ENCODE results near the gene SLC8A1. TPM values are rescaled to one million over a fixed set of nuclear protein-coding genes. Genes with fewer than 3 reads are reported as not detected.

SLC8A1 gene
- total and polyA plus RNA-seq, 7 experiments from 2014 or later, result 0.95 to 22.8 (median 1.5) TPM; not detected in 2

DNA sequence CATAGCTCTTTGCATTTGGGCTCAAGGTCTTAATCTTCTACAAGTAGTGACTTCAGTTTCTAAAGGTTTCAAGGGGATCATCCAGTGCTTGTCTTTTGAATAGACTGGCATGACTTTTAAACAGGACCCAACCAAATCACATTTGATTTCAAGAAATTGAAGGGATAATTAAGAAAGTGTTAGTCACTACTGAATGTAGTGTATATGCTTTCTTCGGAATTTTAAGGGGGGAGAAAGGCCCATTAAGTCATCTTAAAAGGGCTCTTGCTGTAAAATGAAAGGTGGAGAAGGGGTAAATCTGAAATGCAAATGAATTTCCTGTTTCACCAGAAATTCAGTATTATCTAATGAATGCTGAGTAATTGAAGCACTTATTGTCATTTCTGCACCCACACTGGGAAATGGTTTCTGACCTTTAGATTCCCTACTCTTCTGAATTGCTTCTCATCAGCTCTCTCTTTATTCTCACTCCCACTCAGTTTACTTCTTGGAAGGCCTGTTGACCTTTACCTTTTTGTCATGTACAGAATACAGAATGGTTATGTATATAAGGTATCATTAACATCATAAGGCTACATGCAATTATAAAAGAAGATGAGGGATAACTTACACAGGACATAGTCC is 241.4 kb downstream of the SLC8A1 start:
- H3K4me1 Mint-ChIP-seq, result peaks cover 0 to 6% (median 0%) of the 10 kb centered on the region in 7 donors
- Histone ChIP-seq H3K4me1 (ENCODE audit: control insufficient read depth in 2 of 2, insufficient read depth in 2 of 2, low read length in 2 of 2) (no peaks in the 10 kb centered on the region), H3K9me3 (ENCODE audit: control insufficient read depth in 2 of 3, low read length in 3 of 3) (no peaks in the 10 kb centered on the region), H3K36me3 (ENCODE audit: control insufficient read depth in 2 of 3, insufficient read depth in 3 of 3, low read length in 3 of 3) (no peaks in the 10 kb centered on the region), H3K27ac (ENCODE audit: low read depth, low read length) (no peak overlapping the region), H3K27me3 (ENCODE audit: control insufficient read depth in 2 of 2, insufficient read depth in 2 of 2, low read length in 2 of 2) (no peaks in the 10 kb centered on the region), H3K4me3 (ENCODE audit: low read length) (no peak overlapping the region)
- intact Hi-C loops (cut with micrococcal nuclease), result no loop called here
- H3K27ac Mint-ChIP-seq, result no peak overlapping the region
- H3K27me3 Mint-ChIP-seq, result no peaks in the 10 kb centered on the region
- H3K4me3 Mint-ChIP-seq, result no peak overlapping the region
- H3K9me3 Mint-ChIP-seq, result peaks cover 0 to 8% (median 0%) of the 10 kb centered on the region in 11 donors
- ChIA-PET CTCF (no interaction called here), POLR2A (no interaction called here)
- ATAC-seq, result no peak
- H3K36me3 Mint-ChIP-seq, result peaks cover 0 to 14% (median 0%) of the 10 kb centered on the region in 5 donors
- no peak for DNase-seq

DNA sequence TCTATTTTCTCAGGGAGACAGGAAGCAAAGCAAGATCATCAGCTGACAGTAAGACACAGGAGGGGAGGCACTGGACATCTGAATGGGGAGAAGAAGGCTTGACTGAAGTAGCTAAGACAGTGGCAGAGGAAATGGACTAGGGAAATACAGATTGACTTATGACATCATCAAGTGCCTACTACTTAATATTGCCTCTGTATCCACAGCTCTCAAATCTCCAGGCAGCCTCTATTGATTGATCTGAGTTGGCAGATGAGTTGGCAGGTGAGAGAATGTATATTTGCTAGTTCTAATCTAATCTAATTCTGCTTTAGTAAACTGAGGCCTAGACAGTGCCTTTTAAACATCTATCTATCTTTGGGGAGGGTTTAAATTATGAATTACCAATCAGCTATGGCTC is 242.1 kb downstream of the SLC8A1 start:
- H3K27ac ChIP-seq (ENCODE audit: low read depth, low read length), result no peak overlapping the region
- H3K36me3 Mint-ChIP-seq, result peaks cover 0 to 17% (median 0%) of the 10 kb centered on the region in 5 donors
- no peak overlapping the region for H3K4me3 Mint-ChIP-seq
- POLR2A ChIA-PET, result no interaction called here
- no peaks in the 10 kb centered on the region for H3K27me3 ChIP-seq (ENCODE audit: control insufficient read depth in 2 of 2, insufficient read depth in 2 of 2, low read length in 2 of 2)
- H3K27me3 Mint-ChIP-seq, result no peaks in the 10 kb centered on the region
- no peak for ATAC-seq
- H3K9me3 Mint-ChIP-seq, result peaks cover 0 to 8% (median 0%) of the 10 kb centered on the region in 11 donors
- intact Hi-C loops (cut with micrococcal nuclease), result no loop called here
- H3K4me1 ChIP-seq (ENCODE audit: control insufficient read depth in 2 of 2, insufficient read depth in 2 of 2, low read length in 2 of 2), result no peaks in the 10 kb centered on the region
- CTCF ChIA-PET, result no interaction called here
- no peaks in the 10 kb centered on the region for H3K36me3 ChIP-seq (ENCODE audit: control insufficient read depth in 2 of 3, insufficient read depth in 3 of 3, low read length in 3 of 3)
- peaks cover 0 to 6% (median 0%) of the 10 kb centered on the region in 7 donors for H3K4me1 Mint-ChIP-seq
- no peak for DNase-seq
- H3K4me3 ChIP-seq (ENCODE audit: low read length), result no peak overlapping the region
- no peaks in the 10 kb centered on the region for H3K9me3 ChIP-seq (ENCODE audit: control insufficient read depth in 2 of 3, low read length in 3 of 3)
- no peak overlapping the region for H3K27ac Mint-ChIP-seq

DNA sequence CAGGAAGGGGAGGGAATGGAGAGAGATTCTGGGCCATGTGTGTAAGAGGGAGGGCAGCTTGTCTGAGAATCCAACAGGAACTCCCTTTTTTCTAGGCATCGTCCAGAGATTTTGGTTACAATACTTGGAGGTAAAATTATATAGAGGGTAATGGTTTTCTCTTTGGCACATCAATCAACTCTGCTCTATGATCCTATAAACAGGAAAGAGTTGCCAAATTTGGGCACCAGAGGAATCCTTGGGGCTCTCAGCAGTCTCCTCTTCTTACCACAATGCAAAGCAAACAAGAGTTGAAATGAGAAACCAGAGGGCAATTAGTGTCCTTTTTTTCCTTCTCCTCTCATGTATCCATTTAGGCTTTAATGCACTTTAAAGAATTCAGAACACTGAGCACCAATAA is 243.4 kb downstream of the SLC8A1 start:
- no peaks in the 10 kb centered on the region for H3K9me3 ChIP-seq (ENCODE audit: control insufficient read depth in 2 of 3, low read length in 3 of 3)
- intact Hi-C loops (cut with micrococcal nuclease), result no loop called here
- CTCF ChIA-PET, result no interaction called here

DNA sequence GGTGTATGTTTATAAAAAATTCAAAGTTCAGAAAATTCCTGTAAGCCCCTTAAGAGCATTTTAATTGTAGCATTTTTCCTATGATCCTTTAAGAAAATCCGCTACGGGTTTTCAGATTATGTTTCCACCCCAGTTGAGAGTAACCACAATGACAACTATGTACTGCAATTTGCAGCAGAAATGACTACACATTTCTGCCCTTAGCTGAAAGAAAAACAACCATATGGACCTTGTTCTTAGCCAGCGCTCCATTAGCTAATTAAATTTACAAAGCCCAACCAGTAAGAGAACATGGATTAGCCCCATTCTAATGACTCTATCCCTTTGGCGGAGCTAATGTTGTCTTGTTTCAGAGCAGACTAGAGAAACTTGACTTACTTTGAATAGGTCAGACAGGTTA is 247.6 kb downstream of the SLC8A1 start:
- POLR2A ChIA-PET, result no interaction called here
- H3K9me3 ChIP-seq (ENCODE audit: control insufficient read depth in 2 of 3, low read length in 3 of 3), result no peaks in the 10 kb centered on the region
- Mint-ChIP-seq H3K27me3 (no peaks in the 10 kb centered on the region), H3K4me3 (no peak overlapping the region), H3K9me3 (peaks cover 0 to 11% (median 0%) of the 10 kb centered on the region in 11 donors), H3K36me3 (peaks cover 0 to 9% (median 0%) of the 10 kb centered on the region in 5 donors), H3K4me1 (peaks cover 0 to 3% (median 0%) of the 10 kb centered on the region in 7 donors), H3K27ac (no peak overlapping the region)
- ATAC-seq (no peak), DNase-seq (no peak)
- H3K4me1 ChIP-seq (ENCODE audit: control insufficient read depth in 2 of 2, insufficient read depth in 2 of 2, low read length in 2 of 2), result no peaks in the 10 kb centered on the region
- no peak overlapping the region for H3K4me3 ChIP-seq (ENCODE audit: low read length)
- H3K36me3 ChIP-seq (ENCODE audit: control insufficient read depth in 2 of 3, insufficient read depth in 3 of 3, low read length in 3 of 3), result no peaks in the 10 kb centered on the region
- CTCF ChIA-PET, result no interaction called here
- H3K27me3 ChIP-seq (ENCODE audit: control insufficient read depth in 2 of 2, insufficient read depth in 2 of 2, low read length in 2 of 2), result no peaks in the 10 kb centered on the region
- intact Hi-C loops (cut with micrococcal nuclease), result no loop called here
- H3K27ac ChIP-seq (ENCODE audit: low read depth, low read length), result no peak overlapping the region

More for the DNA sequence above, 243.4 kb downstream of the SLC8A1 start:
- H3K9me3 Mint-ChIP-seq, result peaks cover 0 to 8% (median 0%) of the 10 kb centered on the region in 11 donors
- H3K27ac ChIP-seq (ENCODE audit: low read depth, low read length), result no peak overlapping the region
- no peak overlapping the region for H3K4me3 ChIP-seq (ENCODE audit: low read length)
- no peaks in the 10 kb centered on the region for H3K4me1 ChIP-seq (ENCODE audit: control insufficient read depth in 2 of 2, insufficient read depth in 2 of 2, low read length in 2 of 2)
- peaks cover 0 to 6% (median 0%) of the 10 kb centered on the region in 7 donors for H3K4me1 Mint-ChIP-seq
- no peak overlapping the region for H3K4me3 Mint-ChIP-seq
- DNase-seq (no peak), ATAC-seq (no peak)
- H3K36me3 Mint-ChIP-seq, result peaks cover 0 to 18% (median 0%) of the 10 kb centered on the region in 5 donors
- no peak overlapping the region for H3K27ac Mint-ChIP-seq
- H3K36me3 ChIP-seq (ENCODE audit: control insufficient read depth in 2 of 3, insufficient read depth in 3 of 3, low read length in 3 of 3), result no peaks in the 10 kb centered on the region
- no peaks in the 10 kb centered on the region for H3K27me3 ChIP-seq (ENCODE audit: control insufficient read depth in 2 of 2, insufficient read depth in 2 of 2, low read length in 2 of 2)
- POLR2A ChIA-PET, result no interaction called here
- no peaks in the 10 kb centered on the region for H3K27me3 Mint-ChIP-seq

DNA sequence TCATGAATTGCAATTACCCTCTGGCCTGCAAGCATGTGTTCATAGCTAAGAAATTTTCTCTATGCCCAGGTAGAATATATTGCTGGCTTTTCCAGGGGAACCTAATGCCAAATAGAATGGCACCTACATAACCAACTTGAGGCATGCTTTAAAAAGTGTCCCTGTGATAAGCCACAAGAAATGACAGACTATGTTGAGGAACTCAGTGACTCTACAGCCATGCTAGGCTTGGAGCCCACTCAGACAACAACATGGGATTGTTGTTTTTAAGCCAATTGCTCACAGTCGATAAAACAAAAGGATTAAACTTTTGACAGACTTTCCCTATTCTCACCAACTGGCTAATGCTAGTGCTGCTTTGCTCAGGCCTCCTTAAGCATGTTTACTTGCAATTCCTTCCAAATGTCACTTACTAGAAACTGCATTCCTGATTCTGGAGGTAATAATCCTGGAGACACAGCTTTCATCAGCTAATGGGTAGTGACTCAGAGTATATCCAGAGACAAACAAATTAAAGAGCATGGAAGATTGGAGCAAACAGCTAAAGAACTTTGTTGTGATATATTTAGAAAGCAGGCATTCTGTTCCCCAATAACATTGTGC is 249.0 kb downstream of the SLC8A1 start:
- intact Hi-C loops (cut with micrococcal nuclease), result no loop called here
- ChIA-PET POLR2A (no interaction called here), CTCF (no interaction called here)
- H3K36me3 ChIP-seq (ENCODE audit: control insufficient read depth in 2 of 3, insufficient read depth in 3 of 3, low read length in 3 of 3), result no peaks in the 10 kb centered on the region
- H3K9me3 ChIP-seq (ENCODE audit: control insufficient read depth in 2 of 3, low read length in 3 of 3), result no peaks in the 10 kb centered on the region
- Mint-ChIP-seq H3K4me3 (no peak overlapping the region), H3K9me3 (peaks cover 0 to 7% (median 0%) of the 10 kb centered on the region in 11 donors), H3K4me1 (peaks cover 0 to 2% (median 0%) of the 10 kb centered on the region in 7 donors), H3K27me3 (no peaks in the 10 kb centered on the region), H3K36me3 (peaks cover 0 to 6% (median 0%) of the 10 kb centered on the region in 5 donors), H3K27ac (no peak overlapping the region)
- H3K27me3 ChIP-seq (ENCODE audit: control insufficient read depth in 2 of 2, insufficient read depth in 2 of 2, low read length in 2 of 2), result no peaks in the 10 kb centered on the region
- no peak overlapping the region for H3K4me3 ChIP-seq (ENCODE audit: low read length)
- DNase-seq (no peak), ATAC-seq (no peak)
- no peak overlapping the region for H3K27ac ChIP-seq (ENCODE audit: low read depth, low read length)
- no peaks in the 10 kb centered on the region for H3K4me1 ChIP-seq (ENCODE audit: control insufficient read depth in 2 of 2, insufficient read depth in 2 of 2, low read length in 2 of 2)

DNA sequence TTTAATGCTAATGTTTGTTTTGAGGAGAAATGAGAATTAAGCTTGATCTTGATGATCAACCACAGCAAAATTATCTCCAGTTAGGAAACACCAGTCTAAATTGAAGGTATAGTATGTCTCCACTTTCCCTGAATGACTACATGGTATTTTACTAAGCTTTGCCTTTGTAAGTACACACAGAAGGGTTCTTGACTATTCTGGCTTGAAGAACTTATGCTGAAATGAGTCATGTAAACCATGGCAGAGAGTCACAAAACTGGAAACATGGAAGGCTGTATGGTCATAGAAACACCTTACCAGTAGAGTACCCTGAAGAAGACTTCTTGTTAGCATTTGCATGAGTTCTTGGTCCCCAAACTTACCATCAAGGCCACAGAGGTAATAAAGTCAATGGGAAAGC is 250.5 kb downstream of the SLC8A1 start:
- peaks cover 0 to 5% (median 0%) of the 10 kb centered on the region in 5 donors for H3K36me3 Mint-ChIP-seq
- H3K4me1 Mint-ChIP-seq, result peaks cover 0 to 2% (median 0%) of the 10 kb centered on the region in 7 donors
- Histone ChIP-seq H3K27me3 (ENCODE audit: control insufficient read depth in 2 of 2, insufficient read depth in 2 of 2, low read length in 2 of 2) (no peaks in the 10 kb centered on the region), H3K27ac (ENCODE audit: low read depth, low read length) (no peak overlapping the region), H3K4me1 (ENCODE audit: control insufficient read depth in 2 of 2, insufficient read depth in 2 of 2, low read length in 2 of 2) (no peaks in the 10 kb centered on the region), H3K36me3 (ENCODE audit: control insufficient read depth in 2 of 3, insufficient read depth in 3 of 3, low read length in 3 of 3) (no peaks in the 10 kb centered on the region), H3K9me3 (ENCODE audit: control insufficient read depth in 2 of 3, low read length in 3 of 3) (no peaks in the 10 kb centered on the region), H3K4me3 (ENCODE audit: low read length) (no peak overlapping the region)
- intact Hi-C loops (cut with micrococcal nuclease), result no loop called here
- peaks cover 0 to 7% (median 0%) of the 10 kb centered on the region in 11 donors for H3K9me3 Mint-ChIP-seq
- H3K27ac Mint-ChIP-seq, result no peak overlapping the region
- no peak overlapping the region for H3K4me3 Mint-ChIP-seq
- ATAC-seq, result no peak
- no peak for DNase-seq
- POLR2A ChIA-PET, result no interaction called here
- no peaks in the 10 kb centered on the region for H3K27me3 Mint-ChIP-seq
- CTCF ChIA-PET, result no interaction called here

DNA sequence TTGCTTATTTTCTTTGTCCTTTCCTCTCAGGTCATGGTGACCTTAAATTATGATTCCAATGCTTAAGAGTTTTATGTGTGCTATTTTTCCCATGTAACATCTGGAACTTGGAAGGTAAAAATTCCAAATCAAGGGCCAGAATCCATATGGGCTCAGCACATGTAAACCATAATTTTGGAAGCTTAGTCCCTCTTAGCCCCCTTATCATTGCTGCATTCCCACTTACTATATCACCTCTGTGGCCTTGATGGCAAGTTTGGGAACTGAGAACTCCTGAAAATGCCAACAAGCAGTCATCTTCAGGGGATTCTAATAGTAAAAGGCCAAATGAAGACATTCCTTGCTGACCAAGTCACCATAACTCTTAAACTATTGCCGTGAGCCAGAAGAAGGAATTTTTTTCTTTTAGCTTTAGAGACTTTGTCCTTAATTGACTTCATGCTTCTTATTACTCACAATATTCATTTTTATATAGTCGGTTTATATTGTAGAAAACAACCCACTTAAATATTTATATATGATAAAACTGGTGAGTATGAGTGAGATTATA is 251.4 kb downstream of the SLC8A1 start:
- Mint-ChIP-seq H3K27me3 (no peaks in the 10 kb centered on the region), H3K36me3 (peaks cover 0 to 4% (median 0%) of the 10 kb centered on the region in 5 donors), H3K27ac (no peak overlapping the region), H3K9me3 (peaks cover 0 to 7% (median 0%) of the 10 kb centered on the region in 11 donors), H3K4me1 (peaks cover 0 to 2% (median 0%) of the 10 kb centered on the region in 7 donors), H3K4me3 (no peak overlapping the region)
- no peaks in the 10 kb centered on the region for H3K4me1 ChIP-seq (ENCODE audit: control insufficient read depth in 2 of 2, insufficient read depth in 2 of 2, low read length in 2 of 2)
- intact Hi-C loops (cut with micrococcal nuclease), result no loop called here
- H3K36me3 ChIP-seq (ENCODE audit: control insufficient read depth in 2 of 3, insufficient read depth in 3 of 3, low read length in 3 of 3), result no peaks in the 10 kb centered on the region
- H3K27ac ChIP-seq (ENCODE audit: low read depth, low read length), result no peak overlapping the region
- no peaks in the 10 kb centered on the region for H3K9me3 ChIP-seq (ENCODE audit: control insufficient read depth in 2 of 3, low read length in 3 of 3)
- POLR2A ChIA-PET, result no interaction called here
- H3K4me3 ChIP-seq (ENCODE audit: low read length), result no peak overlapping the region
- no peak for ATAC-seq
- CTCF ChIA-PET, result no interaction called here
- DNase-seq, result no peak
- no peaks in the 10 kb centered on the region for H3K27me3 ChIP-seq (ENCODE audit: control insufficient read depth in 2 of 2, insufficient read depth in 2 of 2, low read length in 2 of 2)

All from naive thymus-derived CD4-positive, alpha-beta T cell (primary cell).